CD14-positive monocyte (primary cell): ENCODE data around the gene PRKD1. TPM values are rescaled to one million over a fixed set of nuclear protein-coding genes. Genes with fewer than 3 reads are reported as not detected.

ENCODE experiments used
- DNase-seq, 3 donors: peaks; one replicate each; pipeline ENCODE4 v3.0.0-alpha.2; 2011 to 2022
- H2AFZ ChIP-seq: 2 replicates; pipeline ENCODE4 v1.6.0; 2012; ENCODE audit warnings: mild to moderate bottlenecking, low read depth, low read length, inconsistent platforms; ENCODE audit not compliant: insufficient read depth, poor library complexity, severe bottlenecking
- H3K27ac ChIP-seq, 2 donors: 1 replicate in 1 of 2; 2 replicates in 1 of 2; pipeline ENCODE4 v1.5.1; 2012 to 2013; ENCODE audit warnings: low read length in 2 of 2, control low read depth in 1 of 2, inconsistent platforms in 1 of 2, low read depth in 1 of 2, mild to moderate bottlenecking in 1 of 2
- H3K27me3 ChIP-seq, 2 donors: one replicate each; pipeline versions ENCODE4 v1.6.0 to v1.6.1; 2011 to 2013; ENCODE audit warnings: low read length in 2 of 2; ENCODE audit not compliant: control insufficient read depth in 2 of 2, insufficient read depth in 2 of 2
- H3K36me3 ChIP-seq, 2 donors: replicated peaks in 1 of 2; 1 replicate in 1 of 2; 2 replicates in 1 of 2; pipeline versions ENCODE4 v1.5.1 to v1.6.1; 2012 to 2013; ENCODE audit warnings: low read length in 2 of 2, control low read depth in 1 of 2, inconsistent platforms in 1 of 2, mild to moderate bottlenecking in 1 of 2; ENCODE audit not compliant: insufficient read depth in 2 of 2, control insufficient read depth in 1 of 2
- H3K4me1 ChIP-seq, 2 donors: 1 replicate in 1 of 2; 2 replicates in 1 of 2; pipeline versions ENCODE4 v1.5.1 to v1.6.1; 2012 to 2013; ENCODE audit warnings: low read length in 2 of 2, control low read depth in 1 of 2, inconsistent platforms in 1 of 2, mild to moderate bottlenecking in 1 of 2, moderate library complexity in 1 of 2; ENCODE audit not compliant: insufficient read depth in 2 of 2, control insufficient read depth in 1 of 2
- H3K4me2 ChIP-seq: replicated peaks from 2 replicates; pipeline ENCODE3; 2012; ENCODE audit warnings: low read length, moderate library complexity, mild to moderate bottlenecking; ENCODE audit not compliant: poor library complexity, severe bottlenecking; ENCODE audit errors: extremely low read depth
- H3K4me3 ChIP-seq, 3 experiments: fragments of 200-600 bp in 1 of 3; sonication (generic) in 1 of 3; replicated peaks in 1 of 3; 1 replicate in 2 of 3; 2 replicates in 1 of 3; pipeline ENCODE4 v1.5.1; 2011 to 2013; ENCODE audit warnings: low read length in 3 of 3, mild to moderate bottlenecking in 3 of 3, control low read depth in 2 of 3, low read depth in 2 of 3, inconsistent platforms in 1 of 3, moderate library complexity in 1 of 3
- H3K79me2 ChIP-seq: 2 replicates; pipeline ENCODE4 v1.6.0; 2012; ENCODE audit warnings: mild to moderate bottlenecking, control low read depth, inconsistent platforms, low read length, moderate library complexity; ENCODE audit not compliant: insufficient read depth
- H3K9ac ChIP-seq: 2 replicates; pipeline ENCODE4 v1.6.0; 2017; ENCODE audit warnings: low read length, mild to moderate bottlenecking; ENCODE audit not compliant: insufficient read depth, poor library complexity, severe bottlenecking
- H3K9me3 ChIP-seq, 2 donors: replicated peaks in 1 of 2; 1 replicate in 1 of 2; 2 replicates in 1 of 2; pipeline versions ENCODE4 v1.5.1 to v1.6.1; 2012 to 2013; ENCODE audit warnings: low read length in 2 of 2, control low read depth in 1 of 2; ENCODE audit not compliant: control insufficient read depth in 1 of 2, insufficient read depth in 1 of 2
- H4K20me1 ChIP-seq: 2 replicates; pipeline ENCODE4 v1.6.0; 2012; ENCODE audit warnings: mild to moderate bottlenecking, low read length, control low read depth, moderate library complexity; ENCODE audit not compliant: insufficient read depth
- H3K27ac Mint-ChIP-seq, 7 donors: one replicate each; pipeline ENCODE4 v1.8.0; 2020; ENCODE audit warnings: mild to moderate bottlenecking in 7 of 7, mixed read lengths in 7 of 7, moderate library complexity in 6 of 7, inconsistent platforms in 2 of 7
- H3K27me3 Mint-ChIP-seq, 3 donors: one replicate each; pipeline ENCODE4 v1.8.0; 2021 to 2022; ENCODE audit warnings: low read depth in 3 of 3, mild to moderate bottlenecking in 3 of 3, mixed read lengths in 3 of 3, moderate library complexity in 3 of 3, inconsistent platforms in 1 of 3
- H3K36me3 Mint-ChIP-seq, 2 donors: one replicate each; pipeline ENCODE4 v1.8.0; 2020; ENCODE audit warnings: mixed read lengths in 2 of 2, inconsistent platforms in 1 of 2, mild to moderate bottlenecking in 1 of 2
- H3K4me1 Mint-ChIP-seq: one replicate; pipeline ENCODE4 v1.8.0; 2020; ENCODE audit warnings: mild to moderate bottlenecking, mixed read lengths
- H3K4me3 Mint-ChIP-seq, 2 donors: one replicate each; pipeline ENCODE4 v1.8.0; 2020; ENCODE audit warnings: mild to moderate bottlenecking in 2 of 2, mixed read lengths in 2 of 2, moderate library complexity in 1 of 2
- H3K9me3 Mint-ChIP-seq, 7 donors: one replicate each; pipeline ENCODE4 v1.8.0; 2020 to 2022; ENCODE audit warnings: mixed read lengths in 7 of 7, mild to moderate bottlenecking in 6 of 7, moderate library complexity in 6 of 7, inconsistent platforms in 2 of 7
- WGBS: methylation state at CpG from one replicate; pipeline ENCODE4 v1.1.5; 2013; ENCODE audit warnings: missing lambda C conversion rate; ENCODE audit not compliant: insufficient coverage; 5-methylcytosine and 5-hydroxymethylcytosine counted together
- intact Hi-C, 2 donors: fragments of 100-400 bp; cut with micrococcal nuclease; formaldehyde crosslinking; loops; one replicate each; pipeline versions ENCODE4 v1.15.0 to v1.15.1; 2023
- polyA plus RNA-seq, 3 donors: library from polyadenylated mRNA; depleted of rRNA in 1 of 3; unstranded in 2 of 3; stranded (reverse) in 1 of 3; fragments of 300-500 nt in 2 of 3; fragments of >200 nt in 1 of 3; fragmentation: Illumina TruSeq in 2 of 3; gene quantifications; 1 replicate in 2 of 3; 2 replicates in 1 of 3; pipeline ENCODE4 v1.2.3, GENCODE V29; 2012 to 2021
- TF ChIP-seq, protein P1 (sequence below): fragments of 200-600 bp; IDR thresholded peaks from one replicate; pipeline ENCODE4 v1.8.0; 2022; ENCODE audit warnings: antibody characterized with exemption, mild to moderate bottlenecking

The PRKD1 gene
- polyA plus RNA-seq, 3 donors: not detected

GRCh38 chr14:29944091-29944490 is 16.4 kb upstream of the PRKD1 start:
- Histone ChIP-seq H2AFZ (no peak overlapping the region), H3K9me3 (peaks cover 0 to 13% of the 10 kb centered on the region in 2 donors), H3K36me3 (no peaks in the 10 kb centered on the region), H3K4me2 (no peak overlapping the region), H4K20me1 (no peaks in the 10 kb centered on the region), H3K9ac (no peak overlapping the region), H3K27me3 (no peaks in the 10 kb centered on the region), H3K79me2 (no peaks in the 10 kb centered on the region), H3K4me1 (no peaks in the 10 kb centered on the region), H3K4me3 (no peak overlapping the region), H3K27ac (no peak overlapping the region)
- Mint-ChIP-seq H3K27me3 (peaks cover 0 to 1% (median 0%) of the 10 kb centered on the region in 3 donors), H3K4me1 (no peaks in the 10 kb centered on the region), H3K27ac (no peak overlapping the region), H3K4me3 (no peak overlapping the region), H3K36me3 (no peaks in the 10 kb centered on the region), H3K9me3 (peaks cover 5 to 22% (median 10%) of the 10 kb centered on the region in 7 donors)
- TF ChIP-seq, protein P1, sequence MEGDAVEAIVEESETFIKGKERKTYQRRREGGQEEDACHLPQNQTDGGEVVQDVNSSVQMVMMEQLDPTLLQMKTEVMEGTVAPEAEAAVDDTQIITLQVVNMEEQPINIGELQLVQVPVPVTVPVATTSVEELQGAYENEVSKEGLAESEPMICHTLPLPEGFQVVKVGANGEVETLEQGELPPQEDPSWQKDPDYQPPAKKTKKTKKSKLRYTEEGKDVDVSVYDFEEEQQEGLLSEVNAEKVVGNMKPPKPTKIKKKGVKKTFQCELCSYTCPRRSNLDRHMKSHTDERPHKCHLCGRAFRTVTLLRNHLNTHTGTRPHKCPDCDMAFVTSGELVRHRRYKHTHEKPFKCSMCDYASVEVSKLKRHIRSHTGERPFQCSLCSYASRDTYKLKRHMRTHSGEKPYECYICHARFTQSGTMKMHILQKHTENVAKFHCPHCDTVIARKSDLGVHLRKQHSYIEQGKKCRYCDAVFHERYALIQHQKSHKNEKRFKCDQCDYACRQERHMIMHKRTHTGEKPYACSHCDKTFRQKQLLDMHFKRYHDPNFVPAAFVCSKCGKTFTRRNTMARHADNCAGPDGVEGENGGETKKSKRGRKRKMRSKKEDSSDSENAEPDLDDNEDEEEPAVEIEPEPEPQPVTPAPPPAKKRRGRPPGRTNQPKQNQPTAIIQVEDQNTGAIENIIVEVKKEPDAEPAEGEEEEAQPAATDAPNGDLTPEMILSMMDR: no peak
- DNase-seq: no peak
- intact Hi-C loops: no loop called here

DNA sequence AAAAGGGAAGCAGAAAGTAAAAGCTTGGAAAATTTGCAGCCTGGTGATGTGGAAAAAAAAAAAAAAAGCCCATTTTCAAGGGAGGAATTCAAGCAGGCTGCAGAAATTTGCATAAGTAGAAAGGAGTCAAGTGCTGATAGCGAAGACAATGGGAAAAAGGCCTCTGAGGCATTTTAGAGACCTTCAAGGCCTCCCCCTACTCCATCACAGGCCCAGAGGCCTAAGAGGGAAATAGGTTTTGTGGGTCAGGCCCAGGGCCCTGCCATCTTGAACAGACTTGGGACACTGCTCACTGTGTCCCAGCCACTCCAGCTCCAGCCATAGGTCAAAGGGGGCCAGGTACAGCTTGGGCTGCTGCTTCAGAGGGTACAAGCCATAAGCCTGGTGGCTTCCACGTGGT is 13.8 kb upstream of the PRKD1 start:
- no peak overlapping the region for H3K4me3 ChIP-seq
- H3K9ac ChIP-seq: no peak overlapping the region
- H3K27me3 ChIP-seq: no peaks in the 10 kb centered on the region
- Mint-ChIP-seq H3K27me3 (peaks cover 0 to 1% (median 0%) of the 10 kb centered on the region in 3 donors), H3K27ac (no peak overlapping the region), H3K9me3 (peaks cover 4 to 18% (median 10%) of the 10 kb centered on the region in 7 donors), H3K36me3 (no peaks in the 10 kb centered on the region), H3K4me1 (no peaks in the 10 kb centered on the region), H3K4me3 (no peak overlapping the region)
- no peak overlapping the region for H2AFZ ChIP-seq
- H3K36me3 ChIP-seq: no peaks in the 10 kb centered on the region
- no peaks in the 10 kb centered on the region for H3K79me2 ChIP-seq
- H3K4me1 ChIP-seq: no peaks in the 10 kb centered on the region
- intact Hi-C loops: no loop called here
- no peaks in the 10 kb centered on the region for H4K20me1 ChIP-seq
- WGBS: 33% methylated on average over 1 of the region's 2 CpGs
- H3K9me3 ChIP-seq: peaks cover 0 to 8% of the 10 kb centered on the region in 2 donors
- no peak for DNase-seq
- no peak overlapping the region for H3K27ac ChIP-seq
- H3K4me2 ChIP-seq: no peak overlapping the region
- TF ChIP-seq, protein P1: no peak
